Measurements from ENCODE around the gene CMIP. TPM values are rescaled to one million over a fixed set of nuclear protein-coding genes. Genes with fewer than 3 reads are reported as not detected.
A peak's percentile ranks its signal among the peaks of the same experiment; 100 is the strongest.

CMIP gene
- total RNA-seq, 1 donor from 2014 or later, result 46.6 TPM

- H3K4me1 Mint-ChIP-seq (ENCODE audit: unreplicated experiment), result peaks cover 11% of the 10 kb centered on the region
- peak overlapping the region; percentile 46 for H3K27ac Mint-ChIP-seq
These were observed 249.2 kb downstream of the CMIP start for GRCh38 chr16:81693744-81694303.

GRCh38 chr16:81694494-81695280 lies 250.1 kb downstream of the CMIP start:
- no peak for DNase-seq (ENCODE audit: extremely low spot score, unreplicated experiment)
- Mint-ChIP-seq H3K36me3 (peaks cover 21% of the 10 kb centered on the region), H3K4me3 (no peak overlapping the region), H3K4me1 (ENCODE audit: unreplicated experiment) (peaks cover 11% of the 10 kb centered on the region), H3K27me3 (no peaks in the 10 kb centered on the region), H3K27ac (peak overlapping the region; percentile 52), H3K9me3 (no peaks in the 10 kb centered on the region)
- TF ChIP-seq CTCF (conservative IDR thresholded peaks at IDR 0.05), result no peak

More at GRCh38 chr16:81693744-81694303, 249.2 kb downstream of the CMIP start:
- Mint-ChIP-seq H3K36me3 (peaks cover 21% of the 10 kb centered on the region), H3K4me3 (no peak overlapping the region), H3K27me3 (no peaks in the 10 kb centered on the region), H3K9me3 (no peaks in the 10 kb centered on the region)
- TF ChIP-seq CTCF (conservative IDR thresholded peaks at IDR 0.05), result no peak
- DNase-seq (ENCODE audit: extremely low spot score, unreplicated experiment), result no peak

- TF ChIP-seq CTCF (conservative IDR thresholded peaks at IDR 0.05), result no peak
- Mint-ChIP-seq H3K4me1 (ENCODE audit: unreplicated experiment) (peaks cover 11% of the 10 kb centered on the region), H3K9me3 (no peaks in the 10 kb centered on the region), H3K4me3 (no peak overlapping the region), H3K27ac (peak overlapping the region; percentile 52), H3K27me3 (no peaks in the 10 kb centered on the region), H3K36me3 (peaks cover 25% of the 10 kb centered on the region)
- DNase-seq (ENCODE audit: extremely low spot score, unreplicated experiment), result no peak
These were observed 250.9 kb downstream of the CMIP start for GRCh38 chr16:81695321-81696165.

GRCh38 chr16:81696166-81696960 lies 251.8 kb downstream of the CMIP start:
- Mint-ChIP-seq H3K4me1 (ENCODE audit: unreplicated experiment) (peaks cover 11% of the 10 kb centered on the region), H3K27me3 (no peaks in the 10 kb centered on the region), H3K9me3 (no peaks in the 10 kb centered on the region), H3K36me3 (peaks cover 25% of the 10 kb centered on the region), H3K4me3 (no peak overlapping the region), H3K27ac (peak overlapping the region; percentile 52)
- DNase-seq (ENCODE audit: extremely low spot score, unreplicated experiment), result no peak
- no peak for TF ChIP-seq CTCF (conservative IDR thresholded peaks at IDR 0.05)
